NCI-H1092 treated with DMSO at 0.1 percent for 48 hours (cell line): ENCODE data around the gene GAS7.

Source experiments
- DNase-seq: peaks from one replicate; lab custom pipeline; 2025; lab: John Stamatoyannopoulos, UW

Gene GAS7

GRCh38 chr17:10198509-10199249 is at the start of gene GAS7:
GAS7 (minus strand) TSS chr17:10198606.
- no peak for DNase-seq

GRCh38 chr17:10247810-10248209 is 49.4 kb upstream of the GAS7 start:
- DNase-seq, result no peak

- DNase-seq, result no peak
These were observed 45.8 kb upstream of the GAS7 start for GRCh38 chr17:10243883-10244844.

- DNase-seq, result no peak
These were observed 43.4 kb upstream of the GAS7 start for GRCh38 chr17:10241781-10242180.

GRCh38 chr17:10238661-10239060 is 40.3 kb upstream of the GAS7 start:
- DNase-seq, result no peak

GRCh38 chr17:10234033-10234432 is 35.6 kb upstream of the GAS7 start:
- DNase-seq, result no peak

GRCh38 chr17:10233161-10233560 is 34.8 kb upstream of the GAS7 start:
- no peak for DNase-seq

GRCh38 chr17:10229181-10229580 is 30.8 kb upstream of the GAS7 start:
- DNase-seq, result no peak

GRCh38 chr17:10226930-10227695 is 28.7 kb upstream of the GAS7 start:
- no peak for DNase-seq

GRCh38 chr17:10224582-10225195 is 26.3 kb upstream of the GAS7 start:
- no peak for DNase-seq

- DNase-seq, result no peak
These were observed 20.8 kb upstream of the GAS7 start for GRCh38 chr17:10219193-10219592.

- no peak for DNase-seq
These were observed 19.5 kb upstream of the GAS7 start for GRCh38 chr17:10217916-10218315.

GRCh38 chr17:10216213-10216938 is 18.0 kb upstream of the GAS7 start:
- no peak for DNase-seq

- DNase-seq, result no peak
These were observed 16.9 kb upstream of the GAS7 start for GRCh38 chr17:10215286-10215685.

GRCh38 chr17:10211666-10212065 is 13.3 kb upstream of the GAS7 start:
- no peak for DNase-seq

- DNase-seq, result no peak
These were observed 11.8 kb upstream of the GAS7 start for GRCh38 chr17:10210151-10210574.

GRCh38 chr17:10208604-10209193 is 10.3 kb upstream of the GAS7 start:
- no peak for DNase-seq

- DNase-seq, result no peak
These were observed 8.7 kb upstream of the GAS7 start for GRCh38 chr17:10207153-10207552.

GRCh38 chr17:10205549-10206185 is 7.3 kb upstream of the GAS7 start:
- no peak for DNase-seq

- no peak for DNase-seq
These were observed 3.3 kb upstream of the GAS7 start for GRCh38 chr17:10201680-10202079.
